Subcutaneous abdominal adipose tissue (tissue), 5 donors: ENCODE results near the gene NUDT17.

Experiments used
- H3K27ac ChIP-seq: one replicate; pipeline ENCODE4 v1.7.0; 2013; ENCODE audit warnings: low read depth, mild to moderate bottlenecking, inconsistent platforms, low read length, moderate library complexity
- H3K27me3 ChIP-seq, 5 donors: one replicate each; pipeline ENCODE4 v1.7.0; 2013; ENCODE audit warnings: low read length in 5 of 5, inconsistent platforms in 1 of 5; ENCODE audit not compliant: control insufficient read depth in 5 of 5, insufficient read depth in 4 of 5
- H3K36me3 ChIP-seq, 5 donors: one replicate each; pipeline ENCODE4 v1.7.0; 2013; ENCODE audit warnings: low read length in 5 of 5; ENCODE audit not compliant: control insufficient read depth in 5 of 5, insufficient read depth in 5 of 5
- H3K4me1 ChIP-seq, 5 donors: one replicate each; pipeline ENCODE4 v1.7.0; 2013; ENCODE audit warnings: low read length in 5 of 5, mild to moderate bottlenecking in 3 of 5, moderate library complexity in 1 of 5; ENCODE audit not compliant: control insufficient read depth in 5 of 5, insufficient read depth in 5 of 5
- H3K4me3 ChIP-seq, 5 donors: one replicate each; pipeline ENCODE4 v1.7.0; 2013; ENCODE audit warnings: low read length in 5 of 5, low read depth in 1 of 5
- H3K9ac ChIP-seq, 5 donors: one replicate each; pipeline ENCODE4 v1.7.0; 2013; ENCODE audit warnings: low read length in 5 of 5, mild to moderate bottlenecking in 4 of 5, moderate library complexity in 3 of 5
- H3K9me3 ChIP-seq, 5 donors: one replicate each; pipeline ENCODE4 v1.7.0; 2013; ENCODE audit warnings: low read length in 5 of 5; ENCODE audit not compliant: control insufficient read depth in 5 of 5
- donor health status: healthy.
- donor health status: healthy.
- donor health status: healthy.
- donor health status: healthy.
- donor health status: healthy.

NUDT17 gene

GRCh38 chr1:145863282-145864018 lies 18.0 kb downstream of the NUDT17 start:
- H3K9me3 ChIP-seq, result no peaks in the 10 kb centered on the region
- peaks cover 4 to 11% (median 7%) of the 10 kb centered on the region in 5 donors for H3K4me1 ChIP-seq
- peaks cover 0 to 16% (median 3%) of the 10 kb centered on the region in 5 donors for H3K36me3 ChIP-seq
- no peaks in the 10 kb centered on the region for H3K27me3 ChIP-seq
- no peak overlapping the region for H3K27ac ChIP-seq
- no peak overlapping the region for H3K4me3 ChIP-seq
- peak overlapping the region in 1 of 5 donors; percentile 4 for H3K9ac ChIP-seq

GRCh38 chr1:145868232-145868631 lies 22.8 kb downstream of the NUDT17 start:
- no peak overlapping the region for H3K27ac ChIP-seq
- H3K27me3 ChIP-seq, result no peaks in the 10 kb centered on the region
- H3K9me3 ChIP-seq, result no peaks in the 10 kb centered on the region
- H3K4me3 ChIP-seq, result no peak overlapping the region
- H3K36me3 ChIP-seq, result peaks cover 0 to 16% (median 3%) of the 10 kb centered on the region in 5 donors
- H3K9ac ChIP-seq, result no peak overlapping the region
- H3K4me1 ChIP-seq, result peaks cover 2 to 23% (median 21%) of the 10 kb centered on the region in 5 donors

- H3K27ac ChIP-seq, result peak overlapping the region; percentile 41
- peak overlapping the region; percentile 64 to 78 (median 76) for H3K4me3 ChIP-seq
Measured at GRCh38 chr1:145871994-145872924, 26.8 kb downstream of the NUDT17 start.

GRCh38 chr1:145874646-145875045 lies 29.2 kb downstream of the NUDT17 start:
- peaks cover 2 to 24% (median 21%) of the 10 kb centered on the region in 5 donors for H3K4me1 ChIP-seq
- H3K27ac ChIP-seq, result no peak overlapping the region
- H3K4me3 ChIP-seq, result no peak overlapping the region
- peaks cover 0 to 4% (median 0%) of the 10 kb centered on the region in 5 donors for H3K27me3 ChIP-seq
- no peaks in the 10 kb centered on the region for H3K36me3 ChIP-seq
- no peak overlapping the region for H3K9ac ChIP-seq
- no peaks in the 10 kb centered on the region for H3K9me3 ChIP-seq

More at GRCh38 chr1:145871994-145872924, 26.8 kb downstream of the NUDT17 start:
- H3K27me3 ChIP-seq, result peaks cover 0 to 4% (median 0%) of the 10 kb centered on the region in 5 donors
- no peaks in the 10 kb centered on the region for H3K9me3 ChIP-seq
- peak overlapping the region; percentile 26 to 89 (median 70) for H3K9ac ChIP-seq
- peaks cover 2 to 24% (median 21%) of the 10 kb centered on the region in 5 donors for H3K4me1 ChIP-seq
- peaks cover 0 to 7% (median under 1%) of the 10 kb centered on the region in 5 donors for H3K36me3 ChIP-seq

- Histone ChIP-seq H3K36me3 (no peaks in the 10 kb centered on the region), H3K27me3 (peaks cover 0 to 4% (median 0%) of the 10 kb centered on the region in 5 donors), H3K27ac (no peak overlapping the region), H3K4me3 (no peak overlapping the region), H3K4me1 (peaks cover 0 to 4% (median 3%) of the 10 kb centered on the region in 5 donors), H3K9ac (no peak overlapping the region), H3K9me3 (no peaks in the 10 kb centered on the region)
Measured at GRCh38 chr1:145877923-145878486, 32.6 kb downstream of the NUDT17 start.

GRCh38 chr1:145878724-145879123 lies 33.3 kb downstream of the NUDT17 start:
- H3K27me3 ChIP-seq, result peaks cover 0 to 4% (median 2%) of the 10 kb centered on the region in 5 donors
- H3K9me3 ChIP-seq, result no peaks in the 10 kb centered on the region
- no peaks in the 10 kb centered on the region for H3K4me1 ChIP-seq
- no peak overlapping the region for H3K4me3 ChIP-seq
- no peak overlapping the region for H3K9ac ChIP-seq
- no peaks in the 10 kb centered on the region for H3K36me3 ChIP-seq
- no peak overlapping the region for H3K27ac ChIP-seq

- Histone ChIP-seq H3K27ac (no peak overlapping the region), H3K27me3 (peaks cover 0 to 4% (median 2%) of the 10 kb centered on the region in 5 donors), H3K9me3 (no peaks in the 10 kb centered on the region), H3K36me3 (no peaks in the 10 kb centered on the region), H3K4me1 (no peaks in the 10 kb centered on the region), H3K4me3 (no peak overlapping the region), H3K9ac (peak overlapping the region in 1 of 5 donors; percentile 20)
Measured at GRCh38 chr1:145879775-145880174, 34.3 kb downstream of the NUDT17 start.

GRCh38 chr1:145884675-145885074 lies 39.2 kb downstream of the NUDT17 start:
- Histone ChIP-seq H3K9me3 (no peaks in the 10 kb centered on the region), H3K9ac (no peak overlapping the region), H3K27me3 (peaks cover 0 to 2% (median 0%) of the 10 kb centered on the region in 5 donors), H3K4me3 (no peak overlapping the region), H3K4me1 (peaks cover 0 to 13% (median 11%) of the 10 kb centered on the region in 5 donors), H3K36me3 (no peaks in the 10 kb centered on the region), H3K27ac (no peak overlapping the region)

GRCh38 chr1:145885738-145886287 lies 40.4 kb downstream of the NUDT17 start, which contains the start of gene ANKRD35:
Gene ANKRD35 (minus strand): TSS chr1:145885866. CDS start chr1:145885758, 108 bp downstream.
- H3K9ac ChIP-seq, result peak within 1 kb of the TSS in 3 of 5 donors; percentile 20 to 53 (median 52)

More at GRCh38 chr1:145885738-145886287, 40.4 kb downstream of the NUDT17 start, which contains the start of gene ANKRD35:
- Histone ChIP-seq H3K27me3 (peaks cover 0 to 2% (median 0%) of the 10 kb centered on the region in 5 donors), H3K36me3 (no peaks in the 10 kb centered on the region), H3K27ac (no peak within 1 kb of the TSS), H3K4me3 (peak within 1 kb of the TSS; percentile 73 to 85 (median 81)), H3K4me1 (peaks cover 0 to 17% (median 12%) of the 10 kb centered on the region in 5 donors), H3K9me3 (no peaks in the 10 kb centered on the region)
